Loucy (cell line): Measurements from ENCODE around the gene DGKB.

Experiments
- EZH2phosphoT487 ChIP-seq: fragments of 200-600 bp; IDR thresholded peaks from 2 replicates; pipeline ENCODE4 v1.6.1; 2018; ENCODE audit warnings: antibody characterized with exemption, mild to moderate bottlenecking, moderate library complexity, borderline replicate concordance
- TF ChIP-seq, protein P1 (sequence below): fragments of 200-600 bp; sonication (generic); conservative IDR thresholded peaks from 2 replicates; pipeline ENCODE4 v1.5.1; 2014; ENCODE audit warnings: mild to moderate bottlenecking, antibody characterized with exemption, low read length

DNA sequence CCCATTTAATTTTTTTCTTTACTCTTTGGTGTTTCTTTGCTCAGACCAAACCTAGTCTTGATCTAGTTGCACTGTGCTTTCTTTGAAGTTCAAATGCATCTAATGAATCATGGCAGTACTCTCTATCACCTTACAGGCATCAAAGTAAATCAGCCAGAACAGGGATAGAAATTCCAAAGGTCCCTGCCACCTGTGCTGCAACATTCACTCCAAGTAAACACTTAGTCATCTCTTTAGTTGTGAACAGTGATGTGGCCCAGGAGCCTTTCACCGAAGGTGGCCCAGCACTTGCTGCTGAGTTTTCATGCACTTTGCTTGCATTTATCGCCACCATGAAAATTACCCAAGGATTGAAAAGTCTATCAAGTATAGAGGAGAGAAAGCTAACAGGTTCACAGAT is 599.0 kb downstream of the DGKB start:
- TF ChIP-seq, protein P1, sequence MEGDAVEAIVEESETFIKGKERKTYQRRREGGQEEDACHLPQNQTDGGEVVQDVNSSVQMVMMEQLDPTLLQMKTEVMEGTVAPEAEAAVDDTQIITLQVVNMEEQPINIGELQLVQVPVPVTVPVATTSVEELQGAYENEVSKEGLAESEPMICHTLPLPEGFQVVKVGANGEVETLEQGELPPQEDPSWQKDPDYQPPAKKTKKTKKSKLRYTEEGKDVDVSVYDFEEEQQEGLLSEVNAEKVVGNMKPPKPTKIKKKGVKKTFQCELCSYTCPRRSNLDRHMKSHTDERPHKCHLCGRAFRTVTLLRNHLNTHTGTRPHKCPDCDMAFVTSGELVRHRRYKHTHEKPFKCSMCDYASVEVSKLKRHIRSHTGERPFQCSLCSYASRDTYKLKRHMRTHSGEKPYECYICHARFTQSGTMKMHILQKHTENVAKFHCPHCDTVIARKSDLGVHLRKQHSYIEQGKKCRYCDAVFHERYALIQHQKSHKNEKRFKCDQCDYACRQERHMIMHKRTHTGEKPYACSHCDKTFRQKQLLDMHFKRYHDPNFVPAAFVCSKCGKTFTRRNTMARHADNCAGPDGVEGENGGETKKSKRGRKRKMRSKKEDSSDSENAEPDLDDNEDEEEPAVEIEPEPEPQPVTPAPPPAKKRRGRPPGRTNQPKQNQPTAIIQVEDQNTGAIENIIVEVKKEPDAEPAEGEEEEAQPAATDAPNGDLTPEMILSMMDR, result no peak
- no peak for TF ChIP-seq EZH2phosphoT487
